ENCODE results near the gene DCDC2C. TPM values are rescaled to one million over a fixed set of nuclear protein-coding genes. Genes with fewer than 3 reads are reported as not detected.

DCDC2C gene
- total and polyA plus RNA-seq, 9 of the 15 experiments (the other 6 are each of a cell fraction or from before 2014, with no cell fraction given), result not detected

- TF ChIP-seq ZNF436 (CRISPR knock-in tag; IDR thresholded peaks at IDR 0.05), result no peak
- no peaks in the 10 kb centered on the region for H3K79me2 ChIP-seq (ENCODE audit: control insufficient read depth, insufficient read depth, low read length)
- ATAC-seq (no peak), FAIRE-seq (no peak), DNase-seq (ENCODE audit: extremely low read depth in 1 of 4, low spot score in 3 of 4) (no peak)
- no peak overlapping the region for H3K9ac ChIP-seq (ENCODE audit: insufficient read depth in 1 of 2, low read depth in 2 of 2, low read length in 2 of 2)
- POLR2A ChIA-PET, result no interaction called here
- no peak overlapping the region for H3K4me2 ChIP-seq (ENCODE audit: insufficient read depth, low read length)
- WGBS (ENCODE audit: insufficient coverage, low coverage, missing lambda C conversion rate), result under 1% methylated on average over 20 of the region's 20 CpGs
- no peaks in the 10 kb centered on the region for H3K9me1 ChIP-seq (ENCODE audit: control insufficient read depth, insufficient read depth, low read length)
- no peak overlapping the region for H3K27ac ChIP-seq (ENCODE audit: extremely low read depth, low read depth, low read length)
- no peaks in the 10 kb centered on the region for H3K4me1 ChIP-seq (replicated peaks in 1 of 2; ENCODE audit: control insufficient read depth in 2 of 2, insufficient read depth in 2 of 2, low read length in 2 of 2)
- in situ Hi-C loops (cut with MboI), result no loop called here
- no peaks in the 10 kb centered on the region; the same call in 1 of the 2 replicates for H3K9me3 ChIP-seq (replicated peaks; ENCODE audit: control insufficient read depth, insufficient read depth, low read depth, low read length)
- H3K27me3 ChIP-seq (ENCODE audit: control insufficient read depth in 2 of 2, insufficient read depth in 2 of 2, low read length in 2 of 2), result peaks cover 24 to 57% of the 10 kb centered on the region in 2 experiments
- CTCF ChIA-PET (ENCODE audit: low intra/inter-chr PET ratio), result no interaction called here
- H4K20me1 ChIP-seq (replicated peaks; ENCODE audit: control insufficient read depth, insufficient read depth, low read length), result no peaks in the 10 kb centered on the region
- no peak overlapping the region for H3K4me3 ChIP-seq
- H3K36me3 ChIP-seq (ENCODE audit: control insufficient read depth, insufficient read depth, low read length), result no peaks in the 10 kb centered on the region
- no TSS peak for BruUV-seq (replicated peaks)
- H2AFZ ChIP-seq (ENCODE audit: low read depth, low read length), result no peak overlapping the region
- intact Hi-C loops (cut with micrococcal nuclease), result no loop called here
Observed at GRCh38 chr2:3747032-3747654, 43.8 kb downstream of the DCDC2C start.

DNA sequence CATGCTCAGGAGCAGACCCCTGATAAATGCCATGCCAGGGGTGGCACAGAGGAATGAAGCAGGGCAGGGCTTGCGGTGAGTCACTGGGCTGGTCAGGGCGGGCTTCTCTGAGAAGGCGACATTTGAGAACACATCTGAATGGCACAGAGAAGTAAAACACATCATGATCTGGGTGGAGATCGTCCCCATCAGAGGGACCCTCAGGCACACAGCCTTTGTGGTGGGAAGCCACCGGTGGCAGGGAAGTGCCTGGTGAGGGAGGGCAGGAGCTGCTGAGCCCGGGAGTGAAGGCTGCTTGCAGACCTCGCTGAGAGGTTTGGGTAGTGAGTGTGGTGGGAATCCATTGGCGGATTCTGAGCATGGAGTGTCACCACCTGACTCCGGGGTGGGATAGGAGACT lies 44.5 kb downstream of the DCDC2C start:
- intact Hi-C loops (cut with micrococcal nuclease), result no loop called here
- H3K4me2 ChIP-seq (ENCODE audit: insufficient read depth, low read length), result no peak overlapping the region
- H3K9me3 ChIP-seq (replicated peaks; ENCODE audit: control insufficient read depth, insufficient read depth, low read depth, low read length), result no peaks in the 10 kb centered on the region; the same call in 1 of the 2 replicates
- H3K4me1 ChIP-seq (replicated peaks in 1 of 2; ENCODE audit: control insufficient read depth in 2 of 2, insufficient read depth in 2 of 2, low read length in 2 of 2), result no peaks in the 10 kb centered on the region
- H3K4me3 ChIP-seq, result no peak overlapping the region
- CTCF ChIA-PET (ENCODE audit: low intra/inter-chr PET ratio), result no interaction called here
- 0% methylated on average over 9 of the region's 9 CpGs for WGBS (ENCODE audit: insufficient coverage, low coverage, missing lambda C conversion rate)
- FAIRE-seq, result no peak
- no peak overlapping the region for H3K9ac ChIP-seq (ENCODE audit: insufficient read depth in 1 of 2, low read depth in 2 of 2, low read length in 2 of 2)
- H3K27ac ChIP-seq (ENCODE audit: extremely low read depth, low read depth, low read length), result no peak overlapping the region
- TF ChIP-seq ASH1L (IDR thresholded peaks at IDR 0.05; ENCODE audit: borderline replicate concordance, low read depth, partially characterized antibody) (no peak), ZNF282 (CRISPR knock-in tag; IDR thresholded peaks at IDR 0.05) (no peak), BRF1 (IDR thresholded peaks at IDR 0.05; ENCODE audit: borderline replicate concordance, extremely low read depth, insufficient read length) (no peak)
- TF ChIP-seq, protein P1, sequence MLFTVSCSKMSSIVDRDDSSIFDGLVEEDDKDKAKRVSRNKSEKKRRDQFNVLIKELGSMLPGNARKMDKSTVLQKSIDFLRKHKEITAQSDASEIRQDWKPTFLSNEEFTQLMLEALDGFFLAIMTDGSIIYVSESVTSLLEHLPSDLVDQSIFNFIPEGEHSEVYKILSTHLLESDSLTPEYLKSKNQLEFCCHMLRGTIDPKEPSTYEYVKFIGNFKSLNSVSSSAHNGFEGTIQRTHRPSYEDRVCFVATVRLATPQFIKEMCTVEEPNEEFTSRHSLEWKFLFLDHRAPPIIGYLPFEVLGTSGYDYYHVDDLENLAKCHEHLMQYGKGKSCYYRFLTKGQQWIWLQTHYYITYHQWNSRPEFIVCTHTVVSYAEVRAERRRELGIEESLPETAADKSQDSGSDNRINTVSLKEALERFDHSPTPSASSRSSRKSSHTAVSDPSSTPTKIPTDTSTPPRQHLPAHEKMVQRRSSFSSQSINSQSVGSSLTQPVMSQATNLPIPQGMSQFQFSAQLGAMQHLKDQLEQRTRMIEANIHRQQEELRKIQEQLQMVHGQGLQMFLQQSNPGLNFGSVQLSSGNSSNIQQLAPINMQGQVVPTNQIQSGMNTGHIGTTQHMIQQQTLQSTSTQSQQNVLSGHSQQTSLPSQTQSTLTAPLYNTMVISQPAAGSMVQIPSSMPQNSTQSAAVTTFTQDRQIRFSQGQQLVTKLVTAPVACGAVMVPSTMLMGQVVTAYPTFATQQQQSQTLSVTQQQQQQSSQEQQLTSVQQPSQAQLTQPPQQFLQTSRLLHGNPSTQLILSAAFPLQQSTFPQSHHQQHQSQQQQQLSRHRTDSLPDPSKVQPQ (CRISPR knock-in tag; IDR thresholded peaks at IDR 0.05; ENCODE audit: borderline replicate concordance), result no peak
- TF ChIP-seq, protein P2, sequence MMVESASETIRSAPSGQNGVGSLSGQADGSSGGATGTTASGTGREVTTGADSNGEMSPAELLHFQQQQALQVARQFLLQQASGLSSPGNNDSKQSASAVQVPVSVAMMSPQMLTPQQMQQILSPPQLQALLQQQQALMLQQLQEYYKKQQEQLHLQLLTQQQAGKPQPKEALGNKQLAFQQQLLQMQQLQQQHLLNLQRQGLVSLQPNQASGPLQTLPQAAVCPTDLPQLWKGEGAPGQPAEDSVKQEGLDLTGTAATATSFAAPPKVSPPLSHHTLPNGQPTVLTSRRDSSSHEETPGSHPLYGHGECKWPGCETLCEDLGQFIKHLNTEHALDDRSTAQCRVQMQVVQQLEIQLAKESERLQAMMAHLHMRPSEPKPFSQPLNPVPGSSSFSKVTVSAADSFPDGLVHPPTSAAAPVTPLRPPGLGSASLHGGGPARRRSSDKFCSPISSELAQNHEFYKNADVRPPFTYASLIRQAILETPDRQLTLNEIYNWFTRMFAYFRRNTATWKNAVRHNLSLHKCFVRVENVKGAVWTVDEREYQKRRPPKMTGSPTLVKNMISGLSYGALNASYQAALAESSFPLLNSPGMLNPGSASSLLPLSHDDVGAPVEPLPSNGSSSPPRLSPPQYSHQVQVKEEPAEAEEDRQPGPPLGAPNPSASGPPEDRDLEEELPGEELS (CRISPR knock-in tag; IDR thresholded peaks at IDR 0.05; ENCODE audit: borderline replicate concordance), result no peak
- BruUV-seq (replicated peaks), result no TSS peak
- no peaks in the 10 kb centered on the region for H3K36me3 ChIP-seq (ENCODE audit: control insufficient read depth, insufficient read depth, low read length)
- no peak for ATAC-seq
- DNase-seq (ENCODE audit: extremely low read depth in 1 of 4, low spot score in 3 of 4), result no peak
- no peak overlapping the region for H2AFZ ChIP-seq (ENCODE audit: low read depth, low read length)
- peaks cover 24 to 51% of the 10 kb centered on the region in 2 experiments for H3K27me3 ChIP-seq (ENCODE audit: control insufficient read depth in 2 of 2, insufficient read depth in 2 of 2, low read length in 2 of 2)
- in situ Hi-C loops (cut with MboI), result no loop called here
- POLR2A ChIA-PET, result no interaction called here
- H3K79me2 ChIP-seq (ENCODE audit: control insufficient read depth, insufficient read depth, low read length), result no peaks in the 10 kb centered on the region
- no peaks in the 10 kb centered on the region for H4K20me1 ChIP-seq (replicated peaks; ENCODE audit: control insufficient read depth, insufficient read depth, low read length)
- H3K9me1 ChIP-seq (ENCODE audit: control insufficient read depth, insufficient read depth, low read length), result no peaks in the 10 kb centered on the region
